ENCODE data around the gene BTBD17.
A peak's percentile ranks its signal among the peaks of the same experiment; 100 is the strongest.

The BTBD17 gene

GRCh38 chr17:74374858-74375257, 13.2 kb upstream of the BTBD17 start:
- H3K9me3 Mint-ChIP-seq, result no peaks in the 10 kb centered on the region
- peaks cover 3% of the 10 kb centered on the region for H3K27me3 Mint-ChIP-seq
- no peak overlapping the region for H3K27ac Mint-ChIP-seq
- H3K4me3 Mint-ChIP-seq, result no peak overlapping the region
- H3K4me1 Mint-ChIP-seq (ENCODE audit: low read depth), result peaks cover 5% of the 10 kb centered on the region
- DNase-seq, result no peak
- H3K36me3 Mint-ChIP-seq (ENCODE audit: low read depth), result no peaks in the 10 kb centered on the region

DNA sequence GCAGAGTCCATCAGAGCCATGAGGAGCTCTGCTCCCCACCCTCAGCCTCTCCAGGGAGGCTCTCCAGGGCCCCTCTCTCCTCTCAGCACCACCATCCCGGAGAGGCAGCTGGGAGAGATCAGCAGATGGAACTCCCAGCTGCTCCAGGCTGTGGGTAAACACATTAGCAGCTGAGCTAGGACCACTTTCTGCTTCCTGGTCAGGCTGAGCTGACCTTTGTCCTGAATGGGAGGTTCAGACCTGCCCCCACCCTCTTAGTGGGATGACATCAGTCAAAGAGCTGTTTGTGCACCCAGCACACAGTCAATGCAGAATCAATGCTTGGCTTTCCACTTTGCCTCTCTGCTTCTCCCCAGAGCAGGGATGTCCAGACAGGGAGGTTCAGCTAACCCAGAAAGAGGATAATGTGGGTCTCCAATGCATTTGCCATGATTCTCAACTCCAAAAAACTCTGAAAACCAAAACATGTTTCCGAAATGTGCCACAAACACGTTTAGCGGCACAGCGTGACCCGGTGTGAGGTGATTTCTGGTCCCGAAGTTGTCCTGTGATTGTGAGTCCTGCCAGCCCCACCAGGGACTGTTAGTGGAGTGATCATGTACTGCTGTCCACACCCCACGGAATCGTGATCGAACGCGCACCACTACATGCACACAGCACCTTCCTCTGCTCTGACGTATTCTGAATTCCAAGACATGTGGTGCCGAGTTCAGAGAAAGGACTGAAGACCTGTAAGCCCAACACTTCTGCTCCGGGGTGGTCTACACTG, 12.4 kb upstream of the BTBD17 start:
- peaks cover 8% of the 10 kb centered on the region for H3K27me3 Mint-ChIP-seq
- H3K27ac Mint-ChIP-seq, result no peak overlapping the region
- H3K4me1 Mint-ChIP-seq (ENCODE audit: low read depth), result peaks cover 6% of the 10 kb centered on the region
- H3K9me3 Mint-ChIP-seq, result no peaks in the 10 kb centered on the region
- no peaks in the 10 kb centered on the region for H3K36me3 Mint-ChIP-seq (ENCODE audit: low read depth)
- H3K4me3 Mint-ChIP-seq, result no peak overlapping the region
- DNase-seq, result no peak

DNA sequence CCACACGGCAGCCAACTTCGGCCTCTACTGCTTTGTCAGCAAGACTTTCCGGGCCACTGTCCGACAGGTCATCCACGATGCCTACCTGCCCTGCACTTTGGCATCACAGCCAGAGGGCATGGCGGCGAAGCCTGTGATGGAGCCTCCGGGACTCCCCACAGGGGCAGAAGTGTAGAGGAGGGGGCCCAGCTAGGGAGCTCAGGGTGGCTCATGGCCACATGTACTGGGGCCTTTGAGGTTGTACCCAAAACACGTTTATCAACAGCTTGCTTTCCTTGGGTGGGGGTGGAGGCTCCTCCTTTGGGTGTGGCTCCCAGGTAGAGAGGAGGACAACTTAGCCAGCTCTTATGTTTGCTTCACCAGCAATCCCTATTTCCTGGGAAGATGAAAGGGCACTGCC, 10.8 kb upstream of the BTBD17 start:
- no peak for DNase-seq
- Mint-ChIP-seq H3K4me3 (no peak overlapping the region), H3K4me1 (ENCODE audit: low read depth) (peaks cover 15% of the 10 kb centered on the region), H3K9me3 (no peaks in the 10 kb centered on the region), H3K27ac (no peak overlapping the region), H3K27me3 (peaks cover 6% of the 10 kb centered on the region), H3K36me3 (ENCODE audit: low read depth) (no peaks in the 10 kb centered on the region)

DNA sequence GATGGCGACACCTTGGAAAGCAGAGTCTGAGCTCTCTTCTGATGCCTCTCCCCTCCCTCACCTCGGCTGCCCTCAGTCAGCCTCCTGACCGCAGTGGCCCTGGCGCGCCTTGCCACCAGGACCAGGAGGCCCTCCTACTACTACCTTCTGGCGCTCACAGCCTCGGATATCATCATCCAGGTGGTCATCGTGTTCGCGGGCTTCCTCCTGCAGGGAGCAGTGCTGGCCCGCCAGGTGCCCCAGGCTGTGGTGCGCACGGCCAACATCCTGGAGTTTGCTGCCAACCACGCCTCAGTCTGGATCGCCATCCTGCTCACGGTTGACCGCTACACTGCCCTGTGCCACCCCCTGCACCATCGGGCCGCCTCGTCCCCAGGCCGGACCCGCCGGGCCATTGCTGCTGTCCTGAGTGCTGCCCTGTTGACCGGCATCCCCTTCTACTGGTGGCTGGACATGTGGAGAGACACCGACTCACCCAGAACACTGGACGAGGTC, 10.0 kb upstream of the BTBD17 start:
- Mint-ChIP-seq H3K4me1 (ENCODE audit: low read depth) (peaks cover 15% of the 10 kb centered on the region), H3K36me3 (ENCODE audit: low read depth) (no peaks in the 10 kb centered on the region), H3K27ac (no peak overlapping the region), H3K9me3 (no peaks in the 10 kb centered on the region), H3K4me3 (no peak overlapping the region), H3K27me3 (peaks cover 6% of the 10 kb centered on the region)
- DNase-seq, result no peak

- Mint-ChIP-seq H3K27ac (no peak overlapping the region), H3K4me1 (ENCODE audit: low read depth) (peaks cover 15% of the 10 kb centered on the region), H3K9me3 (no peaks in the 10 kb centered on the region), H3K27me3 (peaks cover 6% of the 10 kb centered on the region), H3K4me3 (no peak overlapping the region), H3K36me3 (ENCODE audit: low read depth) (no peaks in the 10 kb centered on the region)
- DNase-seq, result no peak
Measured at GRCh38 chr17:74369665-74370490, 8.2 kb upstream of the BTBD17 start.

DNA sequence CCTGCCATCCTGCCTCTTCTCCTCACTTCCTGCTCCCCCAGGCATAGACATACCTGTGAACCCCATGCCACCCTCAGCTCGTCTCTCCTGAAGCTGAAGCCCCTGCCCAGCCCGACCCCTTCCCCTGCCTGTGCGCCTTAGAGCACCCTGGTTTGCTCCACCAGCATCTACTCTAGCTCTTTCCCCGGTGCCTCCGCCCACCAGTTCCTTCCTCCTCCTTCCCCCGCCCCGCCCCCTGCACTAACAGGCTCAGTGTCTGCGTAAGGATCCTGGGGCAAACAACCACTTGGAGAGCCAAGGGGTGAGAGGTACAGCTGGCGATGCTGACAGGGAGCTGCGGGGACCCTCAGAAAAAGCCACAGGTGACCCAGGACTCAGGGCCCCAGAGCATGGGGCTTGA, 7.6 kb upstream of the BTBD17 start:
- Mint-ChIP-seq H3K4me1 (ENCODE audit: low read depth) (peaks cover 15% of the 10 kb centered on the region), H3K27me3 (peaks cover 6% of the 10 kb centered on the region), H3K27ac (no peak overlapping the region)

GRCh38 chr17:74368341-74369081, 6.8 kb upstream of the BTBD17 start:
- peak; percentile 84 for DNase-seq
- H3K9me3 Mint-ChIP-seq, result no peaks in the 10 kb centered on the region
- no peak overlapping the region for H3K27ac Mint-ChIP-seq
- H3K4me1 Mint-ChIP-seq (ENCODE audit: low read depth), result peaks cover 15% of the 10 kb centered on the region
- H3K36me3 Mint-ChIP-seq (ENCODE audit: low read depth), result no peaks in the 10 kb centered on the region
- peaks cover 6% of the 10 kb centered on the region for H3K27me3 Mint-ChIP-seq
- H3K4me3 Mint-ChIP-seq, result peak overlapping the region; percentile 37

More for the DNA sequence above, 7.6 kb upstream of the BTBD17 start:
- no peaks in the 10 kb centered on the region for H3K9me3 Mint-ChIP-seq
- no peaks in the 10 kb centered on the region for H3K36me3 Mint-ChIP-seq (ENCODE audit: low read depth)
- DNase-seq, result peak; percentile 71
- no peak overlapping the region for H3K4me3 Mint-ChIP-seq

GRCh38 chr17:74367206-74367605, 5.5 kb upstream of the BTBD17 start, which contains the start of gene GPR142:
TSS of gene GPR142 (plus strand) at chr17:74367506. CDS start at chr17:74369541, 2,035 bp downstream.
- Mint-ChIP-seq H3K36me3 (ENCODE audit: low read depth) (no peaks in the 10 kb centered on the region), H3K27me3 (peaks cover 9% of the 10 kb centered on the region), H3K9me3 (no peaks in the 10 kb centered on the region)

GRCh38 chr17:74362810-74363498, 1.3 kb upstream of the BTBD17 start:
- no peaks in the 10 kb centered on the region for H3K4me1 Mint-ChIP-seq (ENCODE audit: low read depth)
- H3K27me3 Mint-ChIP-seq, result peaks cover 38% of the 10 kb centered on the region
- H3K4me3 Mint-ChIP-seq, result no peak overlapping the region
- H3K27ac Mint-ChIP-seq, result no peak overlapping the region
- no peaks in the 10 kb centered on the region for H3K36me3 Mint-ChIP-seq (ENCODE audit: low read depth)
- no peak for DNase-seq
- no peaks in the 10 kb centered on the region for H3K9me3 Mint-ChIP-seq

More at GRCh38 chr17:74367206-74367605, 5.5 kb upstream of the BTBD17 start, which contains the start of gene GPR142:
- Mint-ChIP-seq H3K4me1 (ENCODE audit: low read depth) (peaks cover 15% of the 10 kb centered on the region), H3K27ac (no peak within 1 kb of the TSS), H3K4me3 (no peak within 1 kb of the TSS)
- DNase-seq, result no peak

- no peak for DNase-seq
- Mint-ChIP-seq H3K4me3 (no peak overlapping the region), H3K9me3 (no peaks in the 10 kb centered on the region), H3K27me3 (peaks cover 44% of the 10 kb centered on the region), H3K27ac (no peak overlapping the region), H3K36me3 (ENCODE audit: low read depth) (no peaks in the 10 kb centered on the region), H3K4me1 (ENCODE audit: low read depth) (peaks cover 2% of the 10 kb centered on the region)
Measured at GRCh38 chr17:74362069-74362405, 369 bp upstream of the BTBD17 start.

- H3K27me3 Mint-ChIP-seq, result peaks cover 53% of the 10 kb centered on the region
- peaks cover 2% of the 10 kb centered on the region for H3K4me1 Mint-ChIP-seq (ENCODE audit: low read depth)
- DNase-seq, result no peak
- H3K9me3 Mint-ChIP-seq, result no peaks in the 10 kb centered on the region
- H3K27ac Mint-ChIP-seq, result no peak overlapping the region
- no peak overlapping the region for H3K4me3 Mint-ChIP-seq
- no peaks in the 10 kb centered on the region for H3K36me3 Mint-ChIP-seq (ENCODE audit: low read depth)
Measured at GRCh38 chr17:74360899-74361229, 804 bp downstream of the BTBD17 start.

- H3K9me3 Mint-ChIP-seq, result no peaks in the 10 kb centered on the region
- H3K4me3 Mint-ChIP-seq, result no peak overlapping the region
- H3K27ac Mint-ChIP-seq, result no peak overlapping the region
- no peaks in the 10 kb centered on the region for H3K36me3 Mint-ChIP-seq (ENCODE audit: low read depth)
- peaks cover 2% of the 10 kb centered on the region for H3K4me1 Mint-ChIP-seq (ENCODE audit: low read depth)
- H3K27me3 Mint-ChIP-seq, result peaks cover 63% of the 10 kb centered on the region
- no peak for DNase-seq
Measured at GRCh38 chr17:74359916-74360315, 1.8 kb downstream of the BTBD17 start.

- H3K4me1 Mint-ChIP-seq (ENCODE audit: low read depth), result peaks cover 5% of the 10 kb centered on the region
- H3K27ac Mint-ChIP-seq, result no peak overlapping the region
- peaks cover 75% of the 10 kb centered on the region for H3K27me3 Mint-ChIP-seq
- no peak for DNase-seq
- H3K4me3 Mint-ChIP-seq, result no peak overlapping the region
- no peaks in the 10 kb centered on the region for H3K9me3 Mint-ChIP-seq
- no peaks in the 10 kb centered on the region for H3K36me3 Mint-ChIP-seq (ENCODE audit: low read depth)
Measured at GRCh38 chr17:74358697-74359096, 3.0 kb downstream of the BTBD17 start.

DNA sequence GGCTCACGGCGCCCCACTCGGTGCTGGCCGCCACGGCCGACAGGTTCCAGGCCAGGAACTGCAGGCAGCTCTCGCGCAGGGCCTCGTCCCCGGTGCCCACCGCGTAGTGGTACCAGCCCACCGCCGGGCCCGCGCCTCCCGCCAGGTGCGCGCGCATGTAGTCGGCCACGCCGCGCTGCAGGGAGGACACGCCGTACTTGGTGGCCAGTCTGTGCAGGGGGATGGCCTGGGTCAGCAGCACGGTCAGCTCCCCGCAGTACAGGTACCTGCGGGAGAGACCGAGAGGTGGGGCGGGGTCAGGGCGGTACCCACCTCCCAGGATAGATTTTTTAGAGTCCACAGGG, 4.2 kb downstream of the BTBD17 start:
- H3K4me1 Mint-ChIP-seq (ENCODE audit: low read depth), result peaks cover 5% of the 10 kb centered on the region
- no peaks in the 10 kb centered on the region for H3K36me3 Mint-ChIP-seq (ENCODE audit: low read depth)
- no peak overlapping the region for H3K27ac Mint-ChIP-seq
- DNase-seq, result no peak
- H3K4me3 Mint-ChIP-seq, result no peak overlapping the region
- H3K27me3 Mint-ChIP-seq, result peaks cover 84% of the 10 kb centered on the region
- no peaks in the 10 kb centered on the region for H3K9me3 Mint-ChIP-seq

All from activated T-cell treated with anti-CD3 and anti-CD28 coated beads, Interleukin-2, amount 50 U/mL, for 24 hours (primary cell).